ENCODE data around the gene GJD3. TPM values are rescaled to one million over a fixed set of nuclear protein-coding genes. Genes with fewer than 3 reads are reported as not detected.

The GJD3 gene
- total RNA-seq, 4 donors from 2014 or later = 1.6 TPM; not detected in 3

- Histone ChIP-seq H3K36me3 (no peaks in the 10 kb centered on the region), H3K4me1 (peaks cover 0 to 72% (median 17%) of the 10 kb centered on the region in 4 donors), H3K4me3 (no peak overlapping the region), H3K9me3 (no peaks in the 10 kb centered on the region), H3K27me3 (no peaks in the 10 kb centered on the region), H3K27ac (no peak overlapping the region)
- TF ChIP-seq CTCF (IDR thresholded peaks at IDR 0.05) (no peak), POLR2A (IDR thresholded peaks at IDR 0.05) (no peak)
- no peak for DNase-seq
Measured at GRCh38 chr17:40337351-40337750, 27.2 kb downstream of the GJD3 start.

- Histone ChIP-seq H3K4me1 (peaks cover 0 to 84% (median 25%) of the 10 kb centered on the region in 4 donors), H3K27ac (peak overlapping the region in 1 of 4 donors; percentile 50), H3K9me3 (no peaks in the 10 kb centered on the region), H3K4me3 (no peak overlapping the region), H3K36me3 (peaks cover 0 to 11% (median 0%) of the 10 kb centered on the region in 3 donors), H3K27me3 (no peaks in the 10 kb centered on the region)
- DNase-seq = no peak
- TF ChIP-seq POLR2A (IDR thresholded peaks at IDR 0.05) (no peak), CTCF (IDR thresholded peaks at IDR 0.05) (no peak)
Measured at GRCh38 chr17:40335620-40336019, 28.9 kb downstream of the GJD3 start.

GRCh38 chr17:40333781-40334448 is 30.6 kb downstream of the GJD3 start:
- Histone ChIP-seq H3K4me1 (peaks cover 0 to 85% (median 33%) of the 10 kb centered on the region in 4 donors), H3K36me3 (peaks cover 0 to 11% (median 0%) of the 10 kb centered on the region in 3 donors)

GRCh38 chr17:40331743-40332641 is 32.5 kb downstream of the GJD3 start:
- H3K27me3 ChIP-seq = no peaks in the 10 kb centered on the region
- DNase-seq = no peak
- peak overlapping the region; percentile 38 to 77 (median 74) for H3K27ac ChIP-seq
- H3K36me3 ChIP-seq = peaks cover 0 to 11% (median 0%) of the 10 kb centered on the region in 3 donors
- H3K9me3 ChIP-seq = no peaks in the 10 kb centered on the region
- H3K4me3 ChIP-seq = peak overlapping the region in 1 of 4 donors; percentile 13
- peaks cover 3 to 88% (median 46%) of the 10 kb centered on the region in 4 donors for H3K4me1 ChIP-seq
- TF ChIP-seq POLR2A (IDR thresholded peaks at IDR 0.05) (no peak), CTCF (IDR thresholded peaks at IDR 0.05) (no peak)

More at GRCh38 chr17:40333781-40334448, 30.6 kb downstream of the GJD3 start:
- Histone ChIP-seq H3K4me3 (no peak overlapping the region), H3K27ac (peak overlapping the region in 3 of 4 donors; percentile 37 to 77 (median 46)), H3K9me3 (no peaks in the 10 kb centered on the region), H3K27me3 (no peaks in the 10 kb centered on the region)
- DNase-seq = no peak
- no peak for TF ChIP-seq CTCF (IDR thresholded peaks at IDR 0.05)

GRCh38 chr17:40330850-40331470 is 33.6 kb downstream of the GJD3 start:
- DNase-seq = no peak
- H3K4me1 ChIP-seq = peaks cover 11 to 93% (median 55%) of the 10 kb centered on the region in 4 donors

More at GRCh38 chr17:40330850-40331470, 33.6 kb downstream of the GJD3 start:
- no peaks in the 10 kb centered on the region for H3K9me3 ChIP-seq
- H3K27me3 ChIP-seq = no peaks in the 10 kb centered on the region
- no peak overlapping the region for H3K4me3 ChIP-seq
- TF ChIP-seq CTCF (IDR thresholded peaks at IDR 0.05) (no peak), POLR2A (IDR thresholded peaks at IDR 0.05) (no peak)
- peaks cover 0 to 11% (median 0%) of the 10 kb centered on the region in 3 donors for H3K36me3 ChIP-seq
- peak overlapping the region; percentile 38 to 77 (median 74) for H3K27ac ChIP-seq
